HepG2 (cell line): ENCODE data around the gene NPVF. TPM values are rescaled to one million over a fixed set of nuclear protein-coding genes. Genes with fewer than 3 reads are reported as not detected.

Experiments
- ATAC-seq: fragments of 200-7000 bp; cut with Tn5 transposase; 3 replicates; pipeline ENCODE4 v1.9.1; 2020; ENCODE audit warnings: mild to moderate bottlenecking, moderate library complexity
- BruUV-seq: library from RNA; stranded (reverse); fragments of 400-500 nt; replicated peaks from 2 replicates; lab custom pipeline; 2021; lab: Mats Ljungman, UMichigan
- CTCF ChIA-PET: fragments of 300-600 bp; formaldehyde crosslinking; extraction: SDS; loops from one replicate; lab custom pipeline; 2021; ENCODE audit warnings: low total read pairs, inconsistent platforms, low intra/inter-chr PET ratio; lab: Yijun Ruan, JAX
- POLR2A ChIA-PET: fragments of 350-600 bp; sonication (Branson Sonifier 250); formaldehyde crosslinking; loops from one replicate; lab custom pipeline; 2020; ENCODE audit warnings: antibody characterized with exemption, inconsistent platforms; lab: Yijun Ruan, JAX
- DNase-seq: peaks from one replicate; pipeline ENCODE4 v3.0.0-alpha.2; 2015; ENCODE audit warnings: low spot score
- FAIRE-seq: peaks from 3 replicates; lab custom pipeline; 2011; peaks lifted over from hg19 to GRCh38; lab: Jason Lieb, UNC
- H2AFZ ChIP-seq: one replicate; pipeline ENCODE4 v1.6.1; 2011; ENCODE audit warnings: low read length, inconsistent platforms
- H3K27ac ChIP-seq: fragments of 300-600 bp; 3 replicates; pipeline ENCODE4 v1.8.0; 2011; ENCODE audit warnings: mixed run types, mild to moderate bottlenecking, mixed read lengths, low read length, inconsistent platforms; ENCODE audit not compliant: insufficient read depth; ENCODE audit errors: extremely low read length
- H3K27me3 ChIP-seq, 2 experiments: fragments of 200-600 bp in 1 of 2; 2 replicates in 1 of 2; 3 replicates in 1 of 2; pipeline versions ENCODE4 v1.6.0 to v1.8.0; 2011; ENCODE audit warnings: low read length in 2 of 2, mild to moderate bottlenecking in 2 of 2, moderate library complexity in 2 of 2, inconsistent platforms in 1 of 2; ENCODE audit not compliant: insufficient read depth in 2 of 2, control insufficient read depth in 1 of 2
- H3K36me3 ChIP-seq, 2 experiments: fragments of 200-600 bp in 1 of 2; replicated peaks in 1 of 2; 2 replicates in 1 of 2; 3 replicates in 1 of 2; pipeline versions ENCODE4 v1.5.1 to v1.8.0; 2011; ENCODE audit warnings: low read length in 2 of 2, inconsistent platforms in 1 of 2; ENCODE audit not compliant: insufficient read depth in 2 of 2, control insufficient read depth in 1 of 2
- H3K4me1 ChIP-seq: 2 replicates; pipeline ENCODE4 v1.5.1; 2012; ENCODE audit warnings: low read length, inconsistent platforms; ENCODE audit not compliant: insufficient read depth
- H3K4me2 ChIP-seq: 2 replicates; pipeline ENCODE4 v1.6.0; 2011; ENCODE audit warnings: low read depth, low read length, inconsistent platforms
- H3K4me3 ChIP-seq, 3 experiments: fragments of 200-600 bp in 1 of 3; sonication (generic), shearing (Covaris generic) in 1 of 3; replicated peaks in 1 of 3; 2 replicates each; pipeline ENCODE4 v1.5.1; 2011 to 2016; ENCODE audit warnings: low read length in 3 of 3, inconsistent platforms in 2 of 3, low read depth in 2 of 3, mild to moderate bottlenecking in 2 of 3, control low read depth in 1 of 3, mixed read lengths in 1 of 3; ENCODE audit not compliant: insufficient read depth in 1 of 3
- H3K79me2 ChIP-seq: one replicate; pipeline ENCODE4 v1.6.1; 2011; ENCODE audit warnings: low read length, inconsistent platforms; ENCODE audit not compliant: insufficient read depth
- H3K9ac ChIP-seq: 2 replicates; pipeline ENCODE4 v1.6.0; 2011; ENCODE audit warnings: mild to moderate bottlenecking, low read depth, low read length, inconsistent platforms; ENCODE audit not compliant: insufficient read depth
- H3K9me3 ChIP-seq: 2 replicates; pipeline ENCODE4 v1.5.1; 2012; ENCODE audit warnings: mild to moderate bottlenecking, low read length
- H4K20me1 ChIP-seq: 2 replicates; pipeline ENCODE4 v1.6.0; 2011; ENCODE audit warnings: inconsistent platforms, mild to moderate bottlenecking, low read length, moderate library complexity; ENCODE audit not compliant: insufficient read depth
- MED8 ChIP-seq: sonication (generic); formaldehyde crosslinking; IDR thresholded peaks from 2 replicates; pipeline ENCODE4 v1.8.1; 2023; ENCODE audit warnings: mild to moderate bottlenecking, missing genetic modification reagents; ENCODE audit not compliant: insufficient replicate concordance
- NR2C2 ChIP-seq: sonication (generic); formaldehyde crosslinking; IDR thresholded peaks from 2 replicates; pipeline ENCODE4 v1.4.0; 2020; ENCODE audit warnings: missing genetic modification reagents, mild to moderate bottlenecking, moderate library complexity, borderline replicate concordance
- SRSF9 ChIP-seq: fragments of 200-400 bp; formaldehyde crosslinking; IDR thresholded peaks from 2 replicates; pipeline ENCODE4 v1.6.1; 2018; ENCODE audit warnings: borderline replicate concordance, mild to moderate bottlenecking, low read depth, low read length; ENCODE audit not compliant: insufficient read depth, poor library complexity, severe bottlenecking
- ZBTB3 ChIP-seq: sonication (generic); formaldehyde crosslinking; IDR thresholded peaks from 2 replicates; pipeline ENCODE4 v1.4.0; 2020; ENCODE audit warnings: low read depth, mild to moderate bottlenecking, moderate library complexity, missing genetic modification reagents, borderline replicate concordance
- ZFP90 ChIP-seq: sonication (generic); formaldehyde crosslinking; IDR thresholded peaks from 2 replicates; pipeline ENCODE4 v1.8.0; 2022; ENCODE audit warnings: missing genetic modification reagents, mild to moderate bottlenecking, inconsistent platforms, borderline replicate concordance
- ZNF17 ChIP-seq: sonication (generic); formaldehyde crosslinking; IDR thresholded peaks from 2 replicates; pipeline ENCODE4 v1.5.0; 2020; ENCODE audit warnings: mild to moderate bottlenecking, missing genetic modification reagents
- WGBS: methylation state at CpG from one replicate; pipeline ENCODE4 v1.1.6; 2017; ENCODE audit warnings: low lambda C conversion rate; 5-methylcytosine and 5-hydroxymethylcytosine counted together
- in situ Hi-C: cut with HindIII; loops from 2 replicates; pipeline ENCODE4 v1.10.0; 2017; ENCODE audit warnings: low pct_unique_long_range_greater_than_20kb; ENCODE audit not compliant: extremely low pct_ligation_motif_present
- intact Hi-C: fragments of 100-400 bp; cut with micrococcal nuclease; formaldehyde crosslinking; loops from one replicate; pipeline ENCODE4 v1.10.0; 2022; ENCODE audit not compliant: unreplicated experiment
- polyA plus RNA-seq, 8 experiments: library from polyadenylated mRNA; depleted of rRNA in 3 of 8; stranded (reverse) in 7 of 8; unstranded in 1 of 8; fragments of >200 nt; fragmentation: Illumina TruSeq in 4 of 8; extraction: Trizol in 4 of 8; gene quantifications; 2 replicates each; pipeline versions ENCODE4 v1.2.1 to v1.2.3, GENCODE V29; 2011 to 2016; ENCODE audit warnings: low read depth in 4 of 8, missing spikeins in 1 of 8, mixed read lengths in 1 of 8; ENCODE audit not compliant: insufficient read depth in 1 of 8
- total RNA-seq, 5 experiments: library from RNA; depleted of rRNA; stranded (reverse); fragments of >200 nt; fragmentation: Illumina TruSeq; extraction: Trizol; gene quantifications; 2 replicates each; pipeline ENCODE4 v1.2.3, GENCODE V29; 2016; ENCODE audit warnings: low read depth in 1 of 5
- TF ChIP-seq, protein P1 (sequence below): sonication (generic); formaldehyde crosslinking; IDR thresholded peaks from 2 replicates; pipeline ENCODE4 v1.4.0; 2020; ENCODE audit warnings: mild to moderate bottlenecking, missing genetic modification reagents
- TF ChIP-seq, protein P2 (sequence below): sonication (generic); formaldehyde crosslinking; IDR thresholded peaks from 2 replicates; pipeline ENCODE4 v1.9.0; 2022; ENCODE audit warnings: low read depth, missing genetic modification reagents
- TF ChIP-seq, protein P3 (sequence below): IDR thresholded peaks from 2 replicates; pipeline ENCODE4 v1.6.1; 2016; ENCODE audit warnings: missing genetic modification reagents, missing compliant biosample characterization
- TF ChIP-seq, protein P4 (sequence below): sonication (generic); formaldehyde crosslinking; IDR thresholded peaks from 2 replicates; pipeline ENCODE4 v1.5.0; 2020; ENCODE audit warnings: mild to moderate bottlenecking, missing genetic modification reagents
- TF ChIP-seq, protein P5 (sequence below): sonication (generic); formaldehyde crosslinking; IDR thresholded peaks from 2 replicates; pipeline ENCODE4 v1.4.0; 2020; ENCODE audit warnings: missing genetic modification reagents, mild to moderate bottlenecking, borderline replicate concordance

NPVF gene
- total and polyA plus RNA-seq, 2 of the 13 experiments (the other 11 are each of a cell fraction or from before 2014, with no cell fraction given), result not detected

DNA sequence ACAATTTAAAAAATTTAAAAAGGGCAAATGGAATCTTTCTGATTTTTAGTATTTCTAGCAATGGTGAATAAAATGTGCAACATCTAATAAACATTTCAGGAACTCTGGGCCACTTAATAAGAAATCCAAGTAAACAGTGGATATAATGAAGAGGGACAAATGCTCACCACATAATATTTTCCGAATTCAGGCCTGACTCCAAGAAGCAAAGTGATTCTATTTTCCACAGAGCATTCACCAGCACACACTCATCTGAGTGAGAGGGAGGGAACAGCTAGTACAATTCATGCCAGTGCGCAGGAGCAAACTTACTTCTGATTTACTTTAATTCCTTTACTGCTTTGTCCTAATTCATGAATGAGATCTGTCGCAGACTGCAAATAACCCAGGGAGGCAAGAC, 10.1 kb downstream of the NPVF start:
- intact Hi-C loops (no loop called here), in situ Hi-C loops (no loop called here)
- Histone ChIP-seq H3K27ac (no peak overlapping the region), H4K20me1 (no peaks in the 10 kb centered on the region), H3K4me1 (no peaks in the 10 kb centered on the region), H3K4me3 (no peak overlapping the region), H3K9ac (no peak overlapping the region), H3K4me2 (no peak overlapping the region), H3K27me3 (peaks cover 0 to 29% of the 10 kb centered on the region in 2 experiments; a peak in 3 of 5 replicates), H3K9me3 (no peaks in the 10 kb centered on the region), H3K79me2 (no peaks in the 10 kb centered on the region), H3K36me3 (no peaks in the 10 kb centered on the region), H2AFZ (no peak overlapping the region)
- FAIRE-seq (no peak), DNase-seq (no peak), ATAC-seq (no peak)
- no peak for TF ChIP-seq MED8 (CRISPR knock-in tag)
- TF ChIP-seq ZNF17 (CRISPR knock-in tag), result no peak
- TF ChIP-seq, protein P1, sequence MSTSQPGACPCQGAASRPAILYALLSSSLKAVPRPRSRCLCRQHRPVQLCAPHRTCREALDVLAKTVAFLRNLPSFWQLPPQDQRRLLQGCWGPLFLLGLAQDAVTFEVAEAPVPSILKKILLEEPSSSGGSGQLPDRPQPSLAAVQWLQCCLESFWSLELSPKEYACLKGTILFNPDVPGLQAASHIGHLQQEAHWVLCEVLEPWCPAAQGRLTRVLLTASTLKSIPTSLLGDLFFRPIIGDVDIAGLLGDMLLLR, result no peak
- TF ChIP-seq, protein P2, sequence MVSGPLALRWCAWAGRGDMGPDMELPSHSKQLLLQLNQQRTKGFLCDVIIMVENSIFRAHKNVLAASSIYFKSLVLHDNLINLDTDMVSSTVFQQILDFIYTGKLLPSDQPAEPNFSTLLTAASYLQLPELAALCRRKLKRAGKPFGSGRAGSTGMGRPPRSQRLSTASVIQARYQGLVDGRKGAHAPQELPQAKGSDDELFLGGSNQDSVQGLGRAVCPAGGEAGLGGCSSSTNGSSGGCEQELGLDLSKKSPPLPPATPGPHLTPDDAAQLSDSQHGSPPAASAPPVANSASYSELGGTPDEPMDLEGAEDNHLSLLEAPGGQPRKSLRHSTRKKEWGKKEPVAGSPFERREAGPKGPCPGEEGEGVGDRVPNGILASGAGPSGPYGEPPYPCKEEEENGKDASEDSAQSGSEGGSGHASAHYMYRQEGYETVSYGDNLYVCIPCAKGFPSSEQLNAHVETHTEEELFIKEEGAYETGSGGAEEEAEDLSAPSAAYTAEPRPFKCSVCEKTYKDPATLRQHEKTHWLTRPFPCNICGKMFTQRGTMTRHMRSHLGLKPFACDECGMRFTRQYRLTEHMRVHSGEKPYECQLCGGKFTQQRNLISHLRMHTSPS (CRISPR knock-in tag), result no peak
- TF ChIP-seq, protein P3, sequence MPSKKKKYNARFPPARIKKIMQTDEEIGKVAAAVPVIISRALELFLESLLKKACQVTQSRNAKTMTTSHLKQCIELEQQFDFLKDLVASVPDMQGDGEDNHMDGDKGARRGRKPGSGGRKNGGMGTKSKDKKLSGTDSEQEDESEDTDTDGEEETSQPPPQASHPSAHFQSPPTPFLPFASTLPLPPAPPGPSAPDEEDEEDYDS (CRISPR knock-in tag), result no peak
- TF ChIP-seq SRSF9, result no peak
- TF ChIP-seq, protein P4, sequence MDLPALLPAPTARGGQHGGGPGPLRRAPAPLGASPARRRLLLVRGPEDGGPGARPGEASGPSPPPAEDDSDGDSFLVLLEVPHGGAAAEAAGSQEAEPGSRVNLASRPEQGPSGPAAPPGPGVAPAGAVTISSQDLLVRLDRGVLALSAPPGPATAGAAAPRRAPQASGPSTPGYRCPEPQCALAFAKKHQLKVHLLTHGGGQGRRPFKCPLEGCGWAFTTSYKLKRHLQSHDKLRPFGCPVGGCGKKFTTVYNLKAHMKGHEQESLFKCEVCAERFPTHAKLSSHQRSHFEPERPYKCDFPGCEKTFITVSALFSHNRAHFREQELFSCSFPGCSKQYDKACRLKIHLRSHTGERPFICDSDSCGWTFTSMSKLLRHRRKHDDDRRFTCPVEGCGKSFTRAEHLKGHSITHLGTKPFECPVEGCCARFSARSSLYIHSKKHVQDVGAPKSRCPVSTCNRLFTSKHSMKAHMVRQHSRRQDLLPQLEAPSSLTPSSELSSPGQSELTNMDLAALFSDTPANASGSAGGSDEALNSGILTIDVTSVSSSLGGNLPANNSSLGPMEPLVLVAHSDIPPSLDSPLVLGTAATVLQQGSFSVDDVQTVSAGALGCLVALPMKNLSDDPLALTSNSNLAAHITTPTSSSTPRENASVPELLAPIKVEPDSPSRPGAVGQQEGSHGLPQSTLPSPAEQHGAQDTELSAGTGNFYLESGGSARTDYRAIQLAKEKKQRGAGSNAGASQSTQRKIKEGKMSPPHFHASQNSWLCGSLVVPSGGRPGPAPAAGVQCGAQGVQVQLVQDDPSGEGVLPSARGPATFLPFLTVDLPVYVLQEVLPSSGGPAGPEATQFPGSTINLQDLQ (CRISPR knock-in tag), result no peak
- TF ChIP-seq NR2C2 (CRISPR knock-in tag), result no peak
- no peak for TF ChIP-seq ZBTB3 (CRISPR knock-in tag)
- TF ChIP-seq ZFP90, result no peak
- TF ChIP-seq, protein P5, sequence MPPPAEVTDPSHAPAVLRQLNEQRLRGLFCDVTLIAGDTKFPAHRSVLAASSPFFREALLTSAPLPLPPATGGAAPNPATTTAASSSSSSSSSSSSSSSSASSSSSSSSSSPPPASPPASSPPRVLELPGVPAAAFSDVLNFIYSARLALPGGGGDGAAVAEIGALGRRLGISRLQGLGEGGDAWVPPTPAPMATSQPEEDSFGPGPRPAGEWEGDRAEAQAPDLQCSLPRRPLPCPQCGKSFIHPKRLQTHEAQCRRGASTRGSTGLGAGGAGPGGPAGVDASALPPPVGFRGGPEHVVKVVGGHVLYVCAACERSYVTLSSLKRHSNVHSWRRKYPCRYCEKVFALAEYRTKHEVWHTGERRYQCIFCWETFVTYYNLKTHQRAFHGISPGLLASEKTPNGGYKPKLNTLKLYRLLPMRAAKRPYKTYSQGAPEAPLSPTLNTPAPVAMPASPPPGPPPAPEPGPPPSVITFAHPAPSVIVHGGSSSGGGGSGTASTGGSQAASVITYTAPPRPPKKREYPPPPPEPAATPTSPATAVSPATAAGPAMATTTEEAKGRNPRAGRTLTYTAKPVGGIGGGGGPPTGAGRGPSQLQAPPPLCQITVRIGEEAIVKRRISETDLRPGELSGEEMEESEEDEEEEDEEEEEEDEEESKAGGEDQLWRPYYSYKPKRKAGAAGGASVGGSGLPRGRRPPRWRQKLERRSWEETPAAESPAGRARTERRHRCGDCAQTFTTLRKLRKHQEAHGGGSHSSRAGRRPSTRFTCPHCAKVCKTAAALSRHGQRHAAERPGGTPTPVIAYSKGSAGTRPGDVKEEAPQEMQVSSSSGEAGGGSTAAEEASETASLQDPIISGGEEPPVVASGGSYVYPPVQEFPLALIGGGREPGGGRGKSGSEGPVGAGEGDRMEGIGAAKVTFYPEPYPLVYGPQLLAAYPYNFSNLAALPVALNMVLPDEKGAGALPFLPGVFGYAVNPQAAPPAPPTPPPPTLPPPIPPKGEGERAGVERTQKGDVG (CRISPR knock-in tag), result no peak
- 40% methylated on average over 3 of the region's 3 CpGs for WGBS
- no TSS peak for BruUV-seq
- CTCF ChIA-PET, result no interaction called here
- POLR2A ChIA-PET, result no interaction called here
